ENCODE results near the gene TMEM132A. TPM values are rescaled to one million over a fixed set of nuclear protein-coding genes. Genes with fewer than 3 reads are reported as not detected.

The TMEM132A gene
- total and polyA plus RNA-seq, 9 of the 15 experiments (the other 6 are each of a cell fraction or from before 2014, with no cell fraction given) = 0.04 to 1.1 (median 0.18) TPM; not detected in 4

GRCh38 chr11:60906132-60906972, 17.9 kb upstream of the TMEM132A start, which contains the start of gene PRPF19 (continued):
- TF ChIP-seq E2F4 (CRISPR knock-in tag; IDR thresholded peaks at IDR 0.05; ENCODE audit: low read depth) (no peak), POLR2B (IDR thresholded peaks at IDR 0.05; ENCODE audit: low read depth, partially characterized antibody) (peak; percentile 80), FOXJ2 (tag; IDR thresholded peaks at IDR 0.05) (peak; percentile 60; the same call in 1 of the 2 replicates), ZSCAN32 (CRISPR knock-in tag; IDR thresholded peaks at IDR 0.05) (no peak), KAT8 (IDR thresholded peaks at IDR 0.05; ENCODE audit: low read depth) (no peak), IRF9 (tag; IDR thresholded peaks at IDR 0.05) (no peak), RNF2 (IDR thresholded peaks at IDR 0.05) (peak; percentile 19; the same call in 1 of the 2 replicates), HCFC1 (IDR thresholded peaks at IDR 0.05; ENCODE audit: low read depth, low read length) (peak; percentile 93), NFE2L1 (tag; IDR thresholded peaks at IDR 0.05; ENCODE audit: borderline replicate concordance, low read depth) (no peak), THRAP3 (IDR thresholded peaks at IDR 0.05; ENCODE audit: borderline replicate concordance) (no peak), TFAP4 (CRISPR knock-in tag; IDR thresholded peaks at IDR 0.05; ENCODE audit: borderline replicate concordance) (peak; percentile 87), HES1 (IDR thresholded peaks at IDR 0.05; ENCODE audit: low read depth) (no peak), ID3 (CRISPR knock-in tag; IDR thresholded peaks at IDR 0.05) (no peak), ID3 (tag; IDR thresholded peaks at IDR 0.05) (no peak), ZNF143 (CRISPR knock-in tag; IDR thresholded peaks at IDR 0.05) (peak; percentile 88), ZNF655 (CRISPR knock-in tag; IDR thresholded peaks at IDR 0.05) (no peak), ZNF3 (CRISPR knock-in tag; IDR thresholded peaks at IDR 0.05) (no peak), NEUROD1 (IDR thresholded peaks at IDR 0.05; ENCODE audit: borderline replicate concordance, low read depth, low read length, partially characterized antibody) (no peak), DPF2 (IDR thresholded peaks at IDR 0.05) (no peak), ZNF696 (CRISPR knock-in tag; conservative IDR thresholded peaks at IDR 0.05) (no peak), PRPF4 (IDR thresholded peaks at IDR 0.05; ENCODE audit: insufficient read depth, low read depth, low read length, poor library complexity, severe bottlenecking) (no peak), PHB2 (IDR thresholded peaks at IDR 0.05; ENCODE audit: low read depth) (no peak), MEF2A (IDR thresholded peaks at IDR 0.05; ENCODE audit: control insufficient read depth, low read depth, low read length) (0 out of 2 replicates have a peak, but pooled peaks have one; percentile 10)
